GM23338 (cell line): ENCODE measurements around the gene ENPP7. TPM values are rescaled to one million over a fixed set of nuclear protein-coding genes. Genes with fewer than 3 reads are reported as not detected.

Experiments used
- ATAC-seq: fragments of 200-7000 bp; cut with Tn5 transposase; 3 replicates; pipeline ENCODE4 v1.9.1; 2020
- DNase-seq: peaks from one replicate; pipeline ENCODE4 v3.0.0-alpha.2; 2015; ENCODE audit warnings: low spot score
- H2AFZ ChIP-seq: fragments of 200-600 bp; sonication (generic); 2 replicates; pipeline ENCODE4 v1.8.0; 2016; ENCODE audit warnings: antibody characterized with exemption, mild to moderate bottlenecking, moderate library complexity
- H3F3A ChIP-seq: fragments of 200-600 bp; sonication (generic); replicated peaks from 2 replicates; pipeline ENCODE4 v1.8.0; 2017; ENCODE audit warnings: antibody characterized with exemption, mixed run types, low read depth
- H3K27ac ChIP-seq: fragments of 200-600 bp; sonication (generic); 2 replicates; pipeline ENCODE4 v1.6.1; 2016; ENCODE audit warnings: low read depth
- H3K27me3 ChIP-seq: fragments of 200-600 bp; sonication (generic); 2 replicates; pipeline ENCODE4 v1.8.0; 2016; ENCODE audit warnings: mild to moderate bottlenecking, mixed run types, moderate library complexity; ENCODE audit not compliant: insufficient read depth
- H3K36me3 ChIP-seq: fragments of 200-600 bp; sonication (generic); 2 replicates; pipeline ENCODE4 v1.8.0; 2016; ENCODE audit warnings: mild to moderate bottlenecking; ENCODE audit not compliant: insufficient read depth
- H3K4me1 ChIP-seq: fragments of 200-600 bp; sonication (generic); 2 replicates; pipeline ENCODE4 v1.8.0; 2016; ENCODE audit warnings: mild to moderate bottlenecking, moderate library complexity; ENCODE audit not compliant: insufficient read depth
- H3K4me2 ChIP-seq: fragments of 200-600 bp; sonication (generic); 2 replicates; pipeline ENCODE4 v1.7.1; 2017; ENCODE audit warnings: mixed run types
- H3K4me3 ChIP-seq: fragments of 200-600 bp; sonication (generic); 2 replicates; pipeline ENCODE4 v1.6.1; 2016; ENCODE audit warnings: mixed run types
- H3K79me2 ChIP-seq: fragments of 200-600 bp; sonication (generic); replicated peaks from 2 replicates; pipeline ENCODE4 v1.8.0; 2017; ENCODE audit warnings: mild to moderate bottlenecking; ENCODE audit not compliant: insufficient read depth
- H3K9me2 ChIP-seq: fragments of 200-600 bp; sonication (generic); 2 replicates; pipeline ENCODE4 v1.8.0; 2017; ENCODE audit not compliant: insufficient read depth
- H4K20me1 ChIP-seq: fragments of 200-600 bp; sonication (generic); replicated peaks from 2 replicates; pipeline ENCODE4 v1.8.0; 2017; ENCODE audit warnings: mild to moderate bottlenecking; ENCODE audit not compliant: insufficient read depth
- H3K27ac Mint-ChIP-seq: 2 replicates; pipeline ENCODE4 v1.8.0; 2020; ENCODE audit warnings: inconsistent platforms, mild to moderate bottlenecking, moderate library complexity, mixed read lengths
- H3K27me3 Mint-ChIP-seq: 3 replicates; pipeline ENCODE4 v1.8.0; 2022; ENCODE audit warnings: low read depth, mild to moderate bottlenecking, moderate library complexity, mixed read lengths, inconsistent platforms; ENCODE audit not compliant: insufficient read depth, poor library complexity
- H3K36me3 Mint-ChIP-seq: 3 replicates; pipeline ENCODE4 v1.8.0; 2021; ENCODE audit warnings: low read depth, mild to moderate bottlenecking, inconsistent platforms, moderate library complexity, mixed read lengths
- H3K4me1 Mint-ChIP-seq: 3 replicates; pipeline ENCODE4 v1.8.0; 2020; ENCODE audit warnings: mild to moderate bottlenecking, inconsistent platforms, mixed read lengths
- H3K4me3 Mint-ChIP-seq: 3 replicates; pipeline ENCODE4 v1.8.0; 2021; ENCODE audit warnings: moderate library complexity, mild to moderate bottlenecking, inconsistent platforms, mixed read lengths
- H3K9me3 Mint-ChIP-seq: 3 replicates; pipeline ENCODE4 v1.8.0; 2020; ENCODE audit warnings: moderate library complexity, mild to moderate bottlenecking, inconsistent platforms, mixed read lengths
- CREB1 ChIP-seq: fragments of 250-450 bp; sonication (Bioruptor Pico); IDR thresholded peaks from 2 replicates; pipeline ENCODE4 v1.5.0; 2020; ENCODE audit warnings: low read depth, mild to moderate bottlenecking, moderate library complexity
- EZH2 ChIP-seq: fragments of 200-600 bp; sonication (generic); IDR thresholded peaks from one replicate; pipeline ENCODE4 v1.8.0; 2017; ENCODE audit warnings: antibody characterized with exemption, mild to moderate bottlenecking, low read depth; ENCODE audit not compliant: unreplicated experiment
- EZH2phosphoT487 ChIP-seq: fragments of 200-600 bp; sonication (generic); IDR thresholded peaks from one replicate; pipeline ENCODE4 v1.8.1; 2018; ENCODE audit warnings: antibody characterized with exemption; ENCODE audit not compliant: unreplicated experiment
- JUNB ChIP-seq: IDR thresholded peaks from one replicate; pipeline ENCODE4 v1.6.1; 2016; ENCODE audit warnings: antibody characterized with exemption; ENCODE audit not compliant: unreplicated experiment
- NANOG ChIP-seq: IDR thresholded peaks from 2 replicates; pipeline ENCODE4 v1.6.1; 2016; ENCODE audit warnings: antibody characterized with exemption, borderline replicate concordance
- POLR2AphosphoS5 ChIP-seq: IDR thresholded peaks from 2 replicates; pipeline ENCODE4 v1.6.1; 2016; ENCODE audit warnings: antibody characterized with exemption, low read depth
- STAT1 ChIP-seq: IDR thresholded peaks from one replicate; pipeline ENCODE4 v1.6.1; 2016; ENCODE audit warnings: antibody characterized with exemption; ENCODE audit not compliant: unreplicated experiment
- ZNF114 ChIP-seq: fragments of 250-450 bp; sonication (Bioruptor Pico); IDR thresholded peaks from 2 replicates; pipeline ENCODE4 v1.5.0; 2020; ENCODE audit warnings: mild to moderate bottlenecking, moderate library complexity
- ZNF331 ChIP-seq: fragments of 250-450 bp; sonication (Bioruptor Pico); IDR thresholded peaks from 2 replicates; pipeline ENCODE4 v1.5.0; 2020; ENCODE audit warnings: low read depth, mild to moderate bottlenecking, moderate library complexity
- polyA plus RNA-seq: library from polyadenylated mRNA; unstranded; fragments of >200 nt; fragmentation: Nextera tagmentation; extraction: Ambion mirVana; gene quantifications from 2 replicates; pipeline ENCODE4 v1.2.1, GENCODE V29; 2016
- total RNA-seq: library from RNA; depleted of rRNA; stranded (reverse); fragments of >200 nt; shearing (Covaris generic); gene quantifications from 2 replicates; pipeline ENCODE4 v1.2.3, GENCODE V29; 2014
- TF ChIP-seq, protein P1 (sequence below), 2 experiments: fragments of 200-600 bp in 1 of 2; sonication (generic) in 1 of 2; conservative IDR thresholded peaks; 2 replicates each; pipeline versions ENCODE4 v1.5.1 to v1.6.1; 2016 to 2017; ENCODE audit warnings: antibody characterized with exemption in 2 of 2, low read depth in 2 of 2, mild to moderate bottlenecking in 2 of 2, moderate library complexity in 1 of 2
- TF ChIP-seq, protein P2 (sequence below): fragments of 250-450 bp; sonication (Bioruptor Pico); IDR thresholded peaks from 2 replicates; pipeline ENCODE4 v1.5.0; 2020; ENCODE audit warnings: mild to moderate bottlenecking, moderate library complexity
- TF ChIP-seq, protein P3 (sequence below): IDR thresholded peaks from 2 replicates; pipeline ENCODE4 v1.6.1; 2016; ENCODE audit warnings: antibody characterized with exemption
- TF ChIP-seq, protein P4 (sequence below): IDR thresholded peaks from one replicate; pipeline ENCODE4 v1.6.1; 2018; ENCODE audit warnings: antibody characterized with exemption; ENCODE audit not compliant: unreplicated experiment

ENPP7 gene
- total and polyA plus RNA-seq, 2 experiments from 2014 or later: not detected

DNA sequence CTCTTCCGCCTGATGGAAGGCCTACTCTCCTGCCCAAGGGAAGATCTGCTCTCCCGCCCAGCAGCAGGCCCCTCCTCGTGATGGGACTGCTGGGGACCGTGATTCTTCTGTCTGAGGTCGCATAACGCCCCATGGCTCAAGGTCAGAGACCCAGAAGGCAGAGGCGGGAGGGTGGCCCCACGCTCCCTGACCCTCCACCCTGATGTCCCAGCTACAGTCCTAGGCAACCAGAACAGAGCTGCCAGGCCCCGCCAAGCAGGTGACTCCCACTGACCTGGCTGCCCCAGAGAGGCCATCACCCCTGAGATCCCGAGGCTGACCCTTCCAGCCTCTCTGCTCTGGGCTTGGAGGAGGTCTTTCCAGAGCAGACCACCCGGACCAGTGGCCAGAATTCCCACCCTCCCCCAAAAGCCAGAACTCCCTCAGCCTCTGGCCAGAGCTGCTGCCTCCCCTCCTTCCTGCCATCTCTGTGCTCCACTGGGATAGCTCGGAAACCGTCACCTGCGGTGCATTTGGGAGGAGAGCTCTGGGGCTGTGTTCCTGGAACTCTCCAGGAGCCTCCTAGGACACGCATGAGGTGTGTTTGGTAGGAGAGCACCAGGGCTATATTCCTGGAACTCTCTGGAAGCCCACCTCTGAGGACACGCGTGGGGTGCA lies 7.3 kb downstream of the ENPP7 start:
- no peaks in the 10 kb centered on the region for H3K36me3 Mint-ChIP-seq
- H3K9me2 ChIP-seq: no peaks in the 10 kb centered on the region
- H3K4me1 Mint-ChIP-seq: peaks cover 3% of the 10 kb centered on the region; the same call in 1 of the 3 replicates
- H3F3A ChIP-seq: no peaks in the 10 kb centered on the region
- no peak overlapping the region for H3K27ac ChIP-seq
- H4K20me1 ChIP-seq: no peaks in the 10 kb centered on the region
- no peak overlapping the region for H3K4me2 ChIP-seq
- H3K36me3 ChIP-seq: no peaks in the 10 kb centered on the region
- H3K27ac Mint-ChIP-seq: no peak overlapping the region
- no peaks in the 10 kb centered on the region for H3K9me3 Mint-ChIP-seq
- TF ChIP-seq, protein P1, sequence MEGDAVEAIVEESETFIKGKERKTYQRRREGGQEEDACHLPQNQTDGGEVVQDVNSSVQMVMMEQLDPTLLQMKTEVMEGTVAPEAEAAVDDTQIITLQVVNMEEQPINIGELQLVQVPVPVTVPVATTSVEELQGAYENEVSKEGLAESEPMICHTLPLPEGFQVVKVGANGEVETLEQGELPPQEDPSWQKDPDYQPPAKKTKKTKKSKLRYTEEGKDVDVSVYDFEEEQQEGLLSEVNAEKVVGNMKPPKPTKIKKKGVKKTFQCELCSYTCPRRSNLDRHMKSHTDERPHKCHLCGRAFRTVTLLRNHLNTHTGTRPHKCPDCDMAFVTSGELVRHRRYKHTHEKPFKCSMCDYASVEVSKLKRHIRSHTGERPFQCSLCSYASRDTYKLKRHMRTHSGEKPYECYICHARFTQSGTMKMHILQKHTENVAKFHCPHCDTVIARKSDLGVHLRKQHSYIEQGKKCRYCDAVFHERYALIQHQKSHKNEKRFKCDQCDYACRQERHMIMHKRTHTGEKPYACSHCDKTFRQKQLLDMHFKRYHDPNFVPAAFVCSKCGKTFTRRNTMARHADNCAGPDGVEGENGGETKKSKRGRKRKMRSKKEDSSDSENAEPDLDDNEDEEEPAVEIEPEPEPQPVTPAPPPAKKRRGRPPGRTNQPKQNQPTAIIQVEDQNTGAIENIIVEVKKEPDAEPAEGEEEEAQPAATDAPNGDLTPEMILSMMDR (conservative IDR thresholded peaks at IDR 0.05; ENCODE audit: low read depth in 2 of 2): no peak
- TF ChIP-seq, protein P2, sequence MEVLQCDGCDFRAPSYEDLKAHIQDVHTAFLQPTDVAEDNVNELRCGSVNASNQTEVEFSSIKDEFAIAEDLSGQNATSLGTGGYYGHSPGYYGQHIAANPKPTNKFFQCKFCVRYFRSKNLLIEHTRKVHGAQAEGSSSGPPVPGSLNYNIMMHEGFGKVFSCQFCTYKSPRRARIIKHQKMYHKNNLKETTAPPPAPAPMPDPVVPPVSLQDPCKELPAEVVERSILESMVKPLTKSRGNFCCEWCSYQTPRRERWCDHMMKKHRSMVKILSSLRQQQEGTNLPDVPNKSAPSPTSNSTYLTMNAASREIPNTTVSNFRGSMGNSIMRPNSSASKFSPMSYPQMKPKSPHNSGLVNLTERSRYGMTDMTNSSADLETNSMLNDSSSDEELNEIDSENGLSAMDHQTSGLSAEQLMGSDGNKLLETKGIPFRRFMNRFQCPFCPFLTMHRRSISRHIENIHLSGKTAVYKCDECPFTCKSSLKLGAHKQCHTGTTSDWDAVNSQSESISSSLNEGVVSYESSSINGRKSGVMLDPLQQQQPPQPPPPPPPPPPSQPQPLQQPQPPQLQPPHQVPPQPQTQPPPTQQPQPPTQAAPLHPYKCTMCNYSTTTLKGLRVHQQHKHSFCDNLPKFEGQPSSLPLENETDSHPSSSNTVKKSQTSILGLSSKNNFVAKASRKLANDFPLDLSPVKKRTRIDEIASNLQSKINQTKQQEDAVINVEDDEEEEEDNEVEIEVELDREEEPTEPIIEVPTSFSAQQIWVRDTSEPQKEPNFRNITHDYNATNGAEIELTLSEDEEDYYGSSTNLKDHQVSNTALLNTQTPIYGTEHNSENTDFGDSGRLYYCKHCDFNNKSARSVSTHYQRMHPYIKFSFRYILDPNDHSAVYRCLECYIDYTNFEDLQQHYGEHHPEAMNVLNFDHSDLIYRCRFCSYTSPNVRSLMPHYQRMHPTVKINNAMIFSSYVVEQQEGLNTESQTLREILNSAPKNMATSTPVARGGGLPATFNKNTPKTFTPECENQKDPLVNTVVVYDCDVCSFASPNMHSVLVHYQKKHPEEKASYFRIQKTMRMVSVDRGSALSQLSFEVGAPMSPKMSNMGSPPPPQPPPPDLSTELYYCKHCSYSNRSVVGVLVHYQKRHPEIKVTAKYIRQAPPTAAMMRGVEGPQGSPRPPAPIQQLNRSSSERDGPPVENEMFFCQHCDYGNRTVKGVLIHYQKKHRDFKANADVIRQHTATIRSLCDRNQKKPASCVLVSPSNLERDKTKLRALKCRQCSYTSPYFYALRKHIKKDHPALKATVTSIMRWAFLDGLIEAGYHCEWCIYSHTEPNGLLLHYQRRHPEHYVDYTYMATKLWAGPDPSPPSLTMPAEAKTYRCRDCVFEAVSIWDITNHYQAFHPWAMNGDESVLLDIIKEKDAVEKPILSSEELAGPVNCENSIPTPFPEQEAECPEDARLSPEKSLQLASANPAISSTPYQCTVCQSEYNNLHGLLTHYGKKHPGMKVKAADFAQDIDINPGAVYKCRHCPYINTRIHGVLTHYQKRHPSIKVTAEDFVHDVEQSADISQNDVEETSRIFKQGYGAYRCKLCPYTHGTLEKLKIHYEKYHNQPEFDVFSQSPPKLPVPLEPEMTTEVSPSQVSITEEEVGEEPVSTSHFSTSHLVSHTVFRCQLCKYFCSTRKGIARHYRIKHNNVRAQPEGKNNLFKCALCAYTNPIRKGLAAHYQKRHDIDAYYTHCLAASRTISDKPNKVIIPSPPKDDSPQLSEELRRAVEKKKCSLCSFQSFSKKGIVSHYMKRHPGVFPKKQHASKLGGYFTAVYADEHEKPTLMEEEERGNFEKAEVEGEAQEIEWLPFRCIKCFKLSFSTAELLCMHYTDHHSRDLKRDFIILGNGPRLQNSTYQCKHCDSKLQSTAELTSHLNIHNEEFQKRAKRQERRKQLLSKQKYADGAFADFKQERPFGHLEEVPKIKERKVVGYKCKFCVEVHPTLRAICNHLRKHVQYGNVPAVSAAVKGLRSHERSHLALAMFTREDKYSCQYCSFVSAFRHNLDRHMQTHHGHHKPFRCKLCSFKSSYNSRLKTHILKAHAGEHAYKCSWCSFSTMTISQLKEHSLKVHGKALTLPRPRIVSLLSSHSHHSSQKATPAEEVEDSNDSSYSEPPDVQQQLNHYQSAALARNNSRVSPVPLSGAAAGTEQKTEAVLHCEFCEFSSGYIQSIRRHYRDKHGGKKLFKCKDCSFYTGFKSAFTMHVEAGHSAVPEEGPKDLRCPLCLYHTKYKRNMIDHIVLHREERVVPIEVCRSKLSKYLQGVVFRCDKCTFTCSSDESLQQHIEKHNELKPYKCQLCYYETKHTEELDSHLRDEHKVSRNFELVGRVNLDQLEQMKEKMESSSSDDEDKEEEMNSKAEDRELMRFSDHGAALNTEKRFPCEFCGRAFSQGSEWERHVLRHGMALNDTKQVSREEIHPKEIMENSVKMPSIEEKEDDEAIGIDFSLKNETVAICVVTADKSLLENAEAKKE (CRISPR knock-in tag): no peak
- TF ChIP-seq STAT1: no peak
- no peak for TF ChIP-seq CREB1 (CRISPR knock-in tag)
- TF ChIP-seq, protein P3, sequence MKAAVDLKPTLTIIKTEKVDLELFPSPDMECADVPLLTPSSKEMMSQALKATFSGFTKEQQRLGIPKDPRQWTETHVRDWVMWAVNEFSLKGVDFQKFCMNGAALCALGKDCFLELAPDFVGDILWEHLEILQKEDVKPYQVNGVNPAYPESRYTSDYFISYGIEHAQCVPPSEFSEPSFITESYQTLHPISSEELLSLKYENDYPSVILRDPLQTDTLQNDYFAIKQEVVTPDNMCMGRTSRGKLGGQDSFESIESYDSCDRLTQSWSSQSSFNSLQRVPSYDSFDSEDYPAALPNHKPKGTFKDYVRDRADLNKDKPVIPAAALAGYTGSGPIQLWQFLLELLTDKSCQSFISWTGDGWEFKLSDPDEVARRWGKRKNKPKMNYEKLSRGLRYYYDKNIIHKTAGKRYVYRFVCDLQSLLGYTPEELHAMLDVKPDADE: no peak
- TF ChIP-seq ZNF331 (CRISPR knock-in tag): no peak
- no peak for TF ChIP-seq ZNF114 (CRISPR knock-in tag)
- TF ChIP-seq, protein P4, sequence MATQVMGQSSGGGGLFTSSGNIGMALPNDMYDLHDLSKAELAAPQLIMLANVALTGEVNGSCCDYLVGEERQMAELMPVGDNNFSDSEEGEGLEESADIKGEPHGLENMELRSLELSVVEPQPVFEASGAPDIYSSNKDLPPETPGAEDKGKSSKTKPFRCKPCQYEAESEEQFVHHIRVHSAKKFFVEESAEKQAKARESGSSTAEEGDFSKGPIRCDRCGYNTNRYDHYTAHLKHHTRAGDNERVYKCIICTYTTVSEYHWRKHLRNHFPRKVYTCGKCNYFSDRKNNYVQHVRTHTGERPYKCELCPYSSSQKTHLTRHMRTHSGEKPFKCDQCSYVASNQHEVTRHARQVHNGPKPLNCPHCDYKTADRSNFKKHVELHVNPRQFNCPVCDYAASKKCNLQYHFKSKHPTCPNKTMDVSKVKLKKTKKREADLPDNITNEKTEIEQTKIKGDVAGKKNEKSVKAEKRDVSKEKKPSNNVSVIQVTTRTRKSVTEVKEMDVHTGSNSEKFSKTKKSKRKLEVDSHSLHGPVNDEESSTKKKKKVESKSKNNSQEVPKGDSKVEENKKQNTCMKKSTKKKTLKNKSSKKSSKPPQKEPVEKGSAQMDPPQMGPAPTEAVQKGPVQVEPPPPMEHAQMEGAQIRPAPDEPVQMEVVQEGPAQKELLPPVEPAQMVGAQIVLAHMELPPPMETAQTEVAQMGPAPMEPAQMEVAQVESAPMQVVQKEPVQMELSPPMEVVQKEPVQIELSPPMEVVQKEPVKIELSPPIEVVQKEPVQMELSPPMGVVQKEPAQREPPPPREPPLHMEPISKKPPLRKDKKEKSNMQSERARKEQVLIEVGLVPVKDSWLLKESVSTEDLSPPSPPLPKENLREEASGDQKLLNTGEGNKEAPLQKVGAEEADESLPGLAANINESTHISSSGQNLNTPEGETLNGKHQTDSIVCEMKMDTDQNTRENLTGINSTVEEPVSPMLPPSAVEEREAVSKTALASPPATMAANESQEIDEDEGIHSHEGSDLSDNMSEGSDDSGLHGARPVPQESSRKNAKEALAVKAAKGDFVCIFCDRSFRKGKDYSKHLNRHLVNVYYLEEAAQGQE: no peak
- TF ChIP-seq NANOG: no peak
- no peak for TF ChIP-seq POLR2AphosphoS5
- no peak for TF ChIP-seq EZH2
- TF ChIP-seq EZH2phosphoT487: no peak
- no peak for TF ChIP-seq JUNB
- H3K4me1 ChIP-seq: no peaks in the 10 kb centered on the region
- no peak overlapping the region for H2AFZ ChIP-seq
- H3K27me3 Mint-ChIP-seq: peaks cover 45% of the 10 kb centered on the region
- no peaks in the 10 kb centered on the region for H3K79me2 ChIP-seq
- H3K4me3 Mint-ChIP-seq: no peak overlapping the region
- no peak overlapping the region for H3K4me3 ChIP-seq
- DNase-seq (no peak), ATAC-seq (no peak)
- H3K27me3 ChIP-seq: peaks cover 27% of the 10 kb centered on the region
